Gastrocnemius medialis (tissue), 4 donors: ENCODE data around the gene RUNX1. TPM values are rescaled to one million over a fixed set of nuclear protein-coding genes. Genes with fewer than 3 reads are reported as not detected.

Experiments used
- ATAC-seq, 2 donors: fragments of 150-250 bp; one replicate each; pipeline ENCODE4 v1.9.1; 2016
- DNase-seq, 2 donors: peaks; one replicate each; pipeline ENCODE4 v3.0.0-alpha.2; 2019
- H3K27ac ChIP-seq, 4 donors: fragments of 200-600 bp; sonication (generic); 1 replicate in 1 of 4; 2 replicates in 3 of 4; pipeline ENCODE4 v1.5.1; 2016 to 2018; ENCODE audit warnings: mild to moderate bottlenecking in 2 of 4, moderate library complexity in 1 of 4
- H3K27me3 ChIP-seq, 3 donors: fragments of 200-600 bp; sonication (generic) in 2 of 3; 1 replicate in 1 of 3; 2 replicates in 2 of 3; pipeline versions ENCODE4 v1.5.1 to v1.6.0; 2016 to 2019; ENCODE audit warnings: mild to moderate bottlenecking in 1 of 3, moderate library complexity in 1 of 3
- H3K36me3 ChIP-seq, 2 donors: fragments of 200-600 bp; sonication (generic) in 1 of 2; one replicate each; pipeline ENCODE4 v1.5.1; 2017 to 2018
- H3K4me1 ChIP-seq, 2 donors: fragments of 200-600 bp; sonication (generic) in 1 of 2; one replicate each; pipeline ENCODE4 v1.5.1; 2016 to 2017; ENCODE audit warnings: mild to moderate bottlenecking in 2 of 2
- H3K4me3 ChIP-seq, 4 donors: fragments of 200-600 bp; sonication (generic) in 3 of 4; 1 replicate in 1 of 4; 2 replicates in 3 of 4; pipeline ENCODE4 v1.5.1; 2016 to 2019; ENCODE audit warnings: mild to moderate bottlenecking in 2 of 4
- H3K9me3 ChIP-seq, 3 donors: fragments of 200-600 bp; sonication (generic) in 2 of 3; 1 replicate in 1 of 3; 2 replicates in 2 of 3; pipeline ENCODE4 v1.5.1; 2016 to 2019
- POLR2A ChIP-seq, 2 donors: fragments of 450-650 bp; IDR thresholded peaks; one replicate each; pipeline ENCODE4 v1.6.1; 2017; ENCODE audit warnings: antibody characterized with exemption in 2 of 2, mild to moderate bottlenecking in 2 of 2, moderate library complexity in 2 of 2
- in situ Hi-C, 4 donors: fragments of 200-750 bp; cut with MboI; loops; one replicate each; pipeline versions ENCODE4 v1.15.0 to v1.8.0; 2017; ENCODE audit warnings: low sequenced_read_pairs in 4 of 4
- intact Hi-C: fragments of 100-400 bp; cut with DNase I; formaldehyde crosslinking; loops from one replicate; pipeline ENCODE4 v1.15.1; 2023; ENCODE audit warnings: low total_unique reads
- total RNA-seq, 4 donors: library from RNA; depleted of rRNA; stranded (reverse); fragments of >200 nt; gene quantifications; one replicate each; pipeline versions ENCODE4 v1.1.0 to v1.2.3, GENCODE V29; 2016
- TF ChIP-seq, protein P1 (sequence below), 5 experiments: fragments of 450-650 bp in 3 of 5; fragments of 200-600 bp in 2 of 5; sonication (generic) in 2 of 5; IDR thresholded peaks in 4 of 5; conservative IDR thresholded peaks in 1 of 5; 1 replicate in 4 of 5; 2 replicates in 1 of 5; pipeline ENCODE4 v1.5.1; 2016 to 2019; ENCODE audit warnings: antibody characterized with exemption in 5 of 5, mild to moderate bottlenecking in 3 of 5, moderate library complexity in 3 of 5

Gene RUNX1
- total RNA-seq, 4 donors from 2014 or later: 8.0 to 20.9 (median 10.6) TPM

- Histone ChIP-seq H3K27me3 (no peaks in the 10 kb centered on the region), H3K4me3 (no peak overlapping the region), H3K27ac (no peak overlapping the region), H3K36me3 (no peaks in the 10 kb centered on the region), H3K9me3 (no peaks in the 10 kb centered on the region), H3K4me1 (no peaks in the 10 kb centered on the region)
- DNase-seq (no peak), ATAC-seq (no peak)
- intact Hi-C loops (no loop called here), in situ Hi-C loops (no loop called here)
- TF ChIP-seq, protein P1, sequence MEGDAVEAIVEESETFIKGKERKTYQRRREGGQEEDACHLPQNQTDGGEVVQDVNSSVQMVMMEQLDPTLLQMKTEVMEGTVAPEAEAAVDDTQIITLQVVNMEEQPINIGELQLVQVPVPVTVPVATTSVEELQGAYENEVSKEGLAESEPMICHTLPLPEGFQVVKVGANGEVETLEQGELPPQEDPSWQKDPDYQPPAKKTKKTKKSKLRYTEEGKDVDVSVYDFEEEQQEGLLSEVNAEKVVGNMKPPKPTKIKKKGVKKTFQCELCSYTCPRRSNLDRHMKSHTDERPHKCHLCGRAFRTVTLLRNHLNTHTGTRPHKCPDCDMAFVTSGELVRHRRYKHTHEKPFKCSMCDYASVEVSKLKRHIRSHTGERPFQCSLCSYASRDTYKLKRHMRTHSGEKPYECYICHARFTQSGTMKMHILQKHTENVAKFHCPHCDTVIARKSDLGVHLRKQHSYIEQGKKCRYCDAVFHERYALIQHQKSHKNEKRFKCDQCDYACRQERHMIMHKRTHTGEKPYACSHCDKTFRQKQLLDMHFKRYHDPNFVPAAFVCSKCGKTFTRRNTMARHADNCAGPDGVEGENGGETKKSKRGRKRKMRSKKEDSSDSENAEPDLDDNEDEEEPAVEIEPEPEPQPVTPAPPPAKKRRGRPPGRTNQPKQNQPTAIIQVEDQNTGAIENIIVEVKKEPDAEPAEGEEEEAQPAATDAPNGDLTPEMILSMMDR (IDR thresholded peaks at IDR 0.05 in 4 of 5, conservative IDR thresholded peaks at IDR 0.05 in 1 of 5): no peak
- TF ChIP-seq POLR2A (IDR thresholded peaks at IDR 0.05): no peak
Measured at GRCh38 chr21:35084869-35085268, 35.8 kb upstream of the RUNX1 start.

- DNase-seq (no peak), ATAC-seq (no peak)
- Histone ChIP-seq H3K4me3 (no peak overlapping the region), H3K9me3 (no peaks in the 10 kb centered on the region), H3K36me3 (no peaks in the 10 kb centered on the region), H3K27me3 (no peaks in the 10 kb centered on the region), H3K27ac (no peak overlapping the region), H3K4me1 (no peaks in the 10 kb centered on the region)
- in situ Hi-C loops (no loop called here), intact Hi-C loops (no loop called here)
- no peak for TF ChIP-seq POLR2A (IDR thresholded peaks at IDR 0.05)
- TF ChIP-seq, protein P1 (IDR thresholded peaks at IDR 0.05 in 4 of 5, conservative IDR thresholded peaks at IDR 0.05 in 1 of 5): no peak
Measured at GRCh38 chr21:35083246-35083645, 34.1 kb upstream of the RUNX1 start.

DNA sequence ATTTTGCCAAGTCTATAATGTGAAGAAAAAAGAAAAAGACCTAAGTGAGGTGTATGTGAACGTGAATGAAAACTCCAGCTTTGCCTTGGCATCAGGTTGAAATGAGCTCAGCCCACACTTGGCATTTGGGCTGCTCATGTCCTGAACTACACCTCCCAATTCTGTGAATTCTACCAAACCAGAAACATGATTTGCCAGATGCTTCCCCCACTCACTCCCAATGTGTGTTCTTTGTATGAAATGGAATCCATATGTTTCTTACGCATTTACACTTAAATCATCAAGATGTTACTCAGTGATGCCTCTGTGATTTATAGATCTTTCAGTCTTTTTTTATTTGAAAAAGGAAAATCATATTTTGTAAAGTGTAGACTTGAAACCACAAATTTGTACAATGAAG is 32.8 kb upstream of the RUNX1 start:
- ATAC-seq (no peak), DNase-seq (no peak)
- no peaks in the 10 kb centered on the region for H3K36me3 ChIP-seq
- no peaks in the 10 kb centered on the region for H3K27me3 ChIP-seq
- intact Hi-C loops: no loop called here
- no peaks in the 10 kb centered on the region for H3K9me3 ChIP-seq
- TF ChIP-seq POLR2A (IDR thresholded peaks at IDR 0.05): no peak
- TF ChIP-seq, protein P1 (IDR thresholded peaks at IDR 0.05 in 4 of 5, conservative IDR thresholded peaks at IDR 0.05 in 1 of 5): no peak
- no peaks in the 10 kb centered on the region for H3K4me1 ChIP-seq
- in situ Hi-C loops: no loop called here
- no peak overlapping the region for H3K27ac ChIP-seq
- H3K4me3 ChIP-seq: no peak overlapping the region

DNA sequence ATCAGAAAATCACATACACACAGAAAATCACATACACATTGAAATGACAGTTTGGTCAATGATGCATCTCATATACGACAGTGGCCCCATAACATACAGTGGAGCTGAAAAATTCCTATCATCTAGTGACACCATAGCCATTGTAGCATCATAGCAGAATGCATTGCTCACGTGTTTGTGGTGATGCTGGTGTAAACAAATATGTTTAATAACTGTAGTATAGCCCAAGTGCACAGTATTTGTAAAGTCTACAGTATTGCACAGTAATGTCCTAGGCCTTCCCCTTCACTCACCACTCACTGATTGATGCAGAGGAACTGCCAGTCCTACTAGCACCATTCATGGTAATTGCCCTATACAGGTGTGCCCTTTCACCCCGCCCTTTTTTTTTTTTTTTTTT is 30.1 kb upstream of the RUNX1 start:
- Histone ChIP-seq H3K27ac (no peak overlapping the region), H3K27me3 (no peaks in the 10 kb centered on the region)
- TF ChIP-seq POLR2A (IDR thresholded peaks at IDR 0.05): no peak
- TF ChIP-seq, protein P1 (IDR thresholded peaks at IDR 0.05 in 4 of 5, conservative IDR thresholded peaks at IDR 0.05 in 1 of 5): no peak

GRCh38 chr21:35077975-35078374 is 28.9 kb upstream of the RUNX1 start:
- Histone ChIP-seq H3K36me3 (no peaks in the 10 kb centered on the region), H3K4me3 (no peak overlapping the region), H3K9me3 (no peaks in the 10 kb centered on the region), H3K4me1 (no peaks in the 10 kb centered on the region), H3K27ac (no peak overlapping the region), H3K27me3 (no peaks in the 10 kb centered on the region)
- intact Hi-C loops (no loop called here), in situ Hi-C loops (no loop called here)
- DNase-seq (no peak), ATAC-seq (no peak)
- TF ChIP-seq, protein P1 (IDR thresholded peaks at IDR 0.05 in 4 of 5, conservative IDR thresholded peaks at IDR 0.05 in 1 of 5): no peak
- TF ChIP-seq POLR2A (IDR thresholded peaks at IDR 0.05): no peak

More for the DNA sequence above, 30.1 kb upstream of the RUNX1 start:
- DNase-seq: no peak
- intact Hi-C loops: no loop called here
- in situ Hi-C loops: no loop called here
- H3K4me1 ChIP-seq: no peaks in the 10 kb centered on the region
- no peak overlapping the region for H3K4me3 ChIP-seq
- ATAC-seq: no peak
- no peaks in the 10 kb centered on the region for H3K9me3 ChIP-seq
- H3K36me3 ChIP-seq: no peaks in the 10 kb centered on the region
